Natural killer cell treated with Interleukin-12 subunit alpha and Interleukin-12 subunit beta and Interleukin-15 and Interleukin-18, amount 100 ng/mL, for 72 hours (primary cell): Measurements from ENCODE around the gene AKAP1. TPM values are rescaled to one million over a fixed set of nuclear protein-coding genes. Genes with fewer than 3 reads are reported as not detected.

Experiments used
- ATAC-seq, 2 donors: fragments of 150-1000 bp; cut with Tn5 transposase in 1 of 2; sonication (Bioruptor Pico), chemical (Tn5 transposase) in 1 of 2; 2 replicates each; pipeline ENCODE4 v1.10.0; 2021
- DNase-seq: peaks from one replicate; pipeline ENCODE4 v3.0.0; 2022; ENCODE audit warnings: low spot score
- H3K27ac Mint-ChIP-seq, 2 donors: 1 replicate in 1 of 2; 2 replicates in 1 of 2; pipeline ENCODE4 v1.8.0; 2022; ENCODE audit warnings: mixed read lengths in 2 of 2, mild to moderate bottlenecking in 1 of 2, moderate library complexity in 1 of 2
- H3K27me3 Mint-ChIP-seq, 2 donors: 1 replicate in 1 of 2; 2 replicates in 1 of 2; pipeline ENCODE4 v1.8.0; 2022; ENCODE audit warnings: mixed read lengths in 2 of 2
- H3K36me3 Mint-ChIP-seq: one replicate; pipeline ENCODE4 v1.8.0; 2022; ENCODE audit warnings: mixed read lengths
- H3K4me1 Mint-ChIP-seq, 2 donors: 1 replicate in 1 of 2; 2 replicates in 1 of 2; pipeline ENCODE4 v1.8.0; 2022; ENCODE audit warnings: low read depth in 2 of 2, mixed read lengths in 2 of 2, mild to moderate bottlenecking in 1 of 2
- H3K4me3 Mint-ChIP-seq: one replicate; pipeline ENCODE4 v1.8.0; 2022; ENCODE audit warnings: mixed read lengths
- H3K9me3 Mint-ChIP-seq: 2 replicates; pipeline ENCODE4 v1.8.0; 2022; ENCODE audit warnings: mixed read lengths
- total RNA-seq, 2 donors: library from RNA; stranded (reverse); gene quantifications; one replicate each; pipeline ENCODE4 v1.2.3, GENCODE V29; 2022

The AKAP1 gene
- total RNA-seq, 2 donors from 2014 or later = 25.3 to 69.9 TPM

DNA sequence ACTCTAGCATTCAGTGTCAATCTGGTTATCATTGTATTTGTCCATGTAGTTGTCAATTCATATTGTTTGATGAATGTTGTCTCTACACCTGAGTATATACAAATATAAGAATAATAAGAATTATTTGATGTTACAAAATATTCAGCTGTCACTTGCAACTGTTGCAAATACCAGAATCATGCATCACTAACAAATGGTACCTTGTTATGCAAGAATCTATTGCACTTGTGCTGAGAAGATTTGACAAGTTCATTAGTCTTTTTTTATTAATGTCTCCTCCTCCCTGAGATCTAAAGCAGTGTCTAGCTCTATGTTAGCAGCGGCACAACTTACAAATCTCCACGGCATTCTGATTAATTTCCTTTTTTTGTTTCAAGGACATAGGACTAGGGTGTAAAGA lies 22.2 kb upstream of the AKAP1 start:
- peaks cover 5 to 10% of the 10 kb centered on the region in 2 donors for H3K27me3 Mint-ChIP-seq
- ATAC-seq (no peak), DNase-seq (no peak)
- H3K4me1 Mint-ChIP-seq = no peaks in the 10 kb centered on the region
- H3K36me3 Mint-ChIP-seq = no peaks in the 10 kb centered on the region
- no peaks in the 10 kb centered on the region for H3K9me3 Mint-ChIP-seq
- no peak overlapping the region for H3K27ac Mint-ChIP-seq
- H3K4me3 Mint-ChIP-seq = no peak overlapping the region

DNA sequence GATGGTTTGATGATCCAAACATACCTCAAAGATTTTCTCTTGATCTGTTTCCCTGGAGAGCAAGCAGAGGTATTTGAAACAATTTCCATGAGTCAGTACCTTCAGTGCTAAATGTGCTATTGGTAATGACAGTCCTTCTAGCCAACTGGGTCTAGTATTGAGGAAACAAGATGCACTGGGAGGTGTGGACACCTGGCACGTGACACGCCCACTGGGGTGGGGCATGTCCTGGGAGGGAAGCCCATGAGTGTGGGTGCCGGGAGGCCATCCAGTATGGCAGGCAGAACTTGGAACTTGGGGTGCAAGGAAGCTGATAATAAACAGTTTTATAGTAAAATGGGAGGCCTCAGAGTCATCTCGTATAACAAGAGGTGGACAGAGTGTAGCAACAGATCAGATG lies 17.9 kb upstream of the AKAP1 start:
- ATAC-seq = no peak
- Mint-ChIP-seq H3K4me1 (no peaks in the 10 kb centered on the region), H3K4me3 (no peak overlapping the region), H3K27ac (no peak overlapping the region), H3K27me3 (peaks cover 5 to 12% of the 10 kb centered on the region in 2 donors), H3K36me3 (no peaks in the 10 kb centered on the region), H3K9me3 (no peaks in the 10 kb centered on the region)
- no peak for DNase-seq

DNA sequence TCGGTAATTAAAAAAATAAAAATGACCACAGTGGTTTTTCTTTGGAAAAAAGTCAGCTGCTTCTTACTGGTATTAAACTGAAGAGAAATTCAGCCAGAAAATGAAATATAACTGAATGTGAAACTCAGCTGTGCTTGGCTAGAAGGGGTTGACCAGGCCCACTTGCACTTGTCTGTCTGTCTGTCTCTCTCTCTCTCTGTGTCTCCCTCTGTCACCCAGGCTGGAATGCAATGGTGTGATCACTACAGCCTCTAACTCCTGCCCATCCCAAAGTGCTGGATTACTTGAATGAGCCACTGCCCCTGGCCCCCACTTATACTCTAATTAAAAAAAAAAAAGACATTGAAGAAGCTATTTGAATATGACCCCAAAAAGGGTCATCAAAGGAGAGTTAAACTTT lies 17.3 kb upstream of the AKAP1 start:
- no peaks in the 10 kb centered on the region for H3K9me3 Mint-ChIP-seq
- no peaks in the 10 kb centered on the region for H3K36me3 Mint-ChIP-seq
- H3K27ac Mint-ChIP-seq = no peak overlapping the region
- H3K4me3 Mint-ChIP-seq = no peak overlapping the region
- H3K27me3 Mint-ChIP-seq = peaks cover 5 to 12% of the 10 kb centered on the region in 2 donors
- H3K4me1 Mint-ChIP-seq = no peaks in the 10 kb centered on the region
- ATAC-seq = no peak
- DNase-seq = no peak

DNA sequence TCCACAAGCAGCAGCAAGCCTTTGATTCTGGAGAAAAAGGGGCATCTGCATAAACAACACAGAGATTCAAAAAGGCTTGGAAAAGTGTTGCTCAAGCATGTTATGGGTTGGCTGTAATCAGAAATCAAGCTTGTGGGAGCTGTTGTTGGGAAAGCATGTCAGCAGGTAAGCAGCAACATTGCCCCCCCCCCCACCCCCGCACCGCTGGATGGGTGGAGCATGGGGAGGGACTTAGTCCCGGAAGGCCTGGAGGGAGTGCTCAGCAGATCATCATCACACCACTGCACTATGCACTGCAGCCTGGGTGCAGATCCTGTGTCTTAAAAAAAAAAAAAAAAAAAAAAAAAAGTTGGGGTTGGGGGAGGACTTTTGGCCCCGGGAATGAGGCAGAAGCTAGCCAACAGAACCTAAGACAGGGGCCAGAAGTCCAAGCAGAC lies 16.8 kb upstream of the AKAP1 start:
- peaks cover 5 to 9% of the 10 kb centered on the region in 2 donors for H3K27me3 Mint-ChIP-seq
- no peak overlapping the region for H3K4me3 Mint-ChIP-seq
- DNase-seq (no peak), ATAC-seq (no peak)
- H3K9me3 Mint-ChIP-seq = no peaks in the 10 kb centered on the region
- H3K27ac Mint-ChIP-seq = no peak overlapping the region
- H3K4me1 Mint-ChIP-seq = no peaks in the 10 kb centered on the region
- no peaks in the 10 kb centered on the region for H3K36me3 Mint-ChIP-seq

DNA sequence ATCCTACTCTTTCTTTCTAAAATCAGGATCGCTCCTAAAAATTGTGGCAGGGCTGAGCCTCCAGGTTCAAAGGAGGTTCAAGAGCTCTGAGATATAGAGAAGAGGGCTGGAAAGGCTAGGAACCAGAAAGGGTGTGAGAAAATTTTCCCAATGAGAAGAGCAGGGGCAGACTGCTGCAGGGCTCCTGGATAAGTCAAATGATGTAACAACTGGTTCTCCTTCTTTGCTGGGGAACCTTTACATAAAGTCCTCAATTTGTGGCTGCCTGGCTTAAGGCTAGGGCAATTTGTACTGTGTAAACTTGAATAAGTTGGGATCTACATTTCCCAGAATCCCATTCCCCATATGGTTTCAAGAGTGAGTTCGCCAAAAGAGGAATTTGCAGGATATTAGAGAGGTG lies 16.3 kb upstream of the AKAP1 start:
- Mint-ChIP-seq H3K9me3 (no peaks in the 10 kb centered on the region), H3K27ac (no peak overlapping the region), H3K36me3 (no peaks in the 10 kb centered on the region), H3K4me1 (no peaks in the 10 kb centered on the region), H3K27me3 (peaks cover 5% of the 10 kb centered on the region in 2 donors), H3K4me3 (no peak overlapping the region)
- DNase-seq (no peak), ATAC-seq (no peak)

DNA sequence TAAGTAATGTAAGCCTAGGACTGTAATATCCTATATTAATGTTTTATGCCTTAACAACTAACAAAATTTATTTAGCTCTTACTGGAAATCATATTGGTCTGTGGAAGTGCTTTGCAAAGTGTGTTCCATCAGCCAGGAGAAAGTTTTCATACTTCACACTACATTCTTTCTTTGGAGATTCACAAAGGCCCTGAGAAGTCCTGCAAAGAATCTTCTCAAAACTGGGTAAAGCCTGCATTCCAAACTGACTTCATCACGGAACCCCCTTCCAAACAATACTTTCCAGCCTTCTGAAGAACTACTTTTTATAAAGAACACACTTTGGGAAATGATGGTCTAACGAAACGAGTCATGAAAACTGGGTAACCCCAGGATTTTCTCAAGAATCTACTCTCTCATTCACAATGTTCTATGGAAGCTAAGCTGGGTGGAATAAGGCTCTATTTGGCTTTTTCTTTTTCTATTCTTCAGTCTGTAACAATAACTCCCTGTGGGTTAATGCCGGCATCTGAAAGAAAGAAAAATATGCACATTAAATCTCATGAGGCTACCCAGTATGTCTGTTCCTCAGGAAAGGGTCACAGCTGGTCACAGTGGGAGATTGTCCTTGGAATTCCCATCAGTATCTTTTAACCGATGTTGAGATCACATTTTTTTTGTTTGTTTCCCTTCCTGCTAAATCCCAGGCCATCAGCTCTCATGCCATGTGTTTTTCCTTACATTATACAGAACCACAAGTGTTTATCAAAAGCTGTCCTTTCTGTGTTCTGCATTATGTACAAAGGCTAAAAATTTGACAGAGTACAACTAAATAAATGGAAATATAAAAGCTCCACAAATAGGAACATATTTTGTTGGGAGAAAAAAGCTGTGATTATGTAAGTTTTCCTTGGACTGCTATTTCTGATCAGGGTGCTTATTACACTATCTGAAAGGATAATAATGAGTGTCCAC lies 12.8 kb upstream of the AKAP1 start:
- H3K27me3 Mint-ChIP-seq = peaks cover 8 to 11% of the 10 kb centered on the region in 2 donors
- no peak overlapping the region for H3K27ac Mint-ChIP-seq
- DNase-seq (no peak), ATAC-seq (no peak)
- no peaks in the 10 kb centered on the region for H3K9me3 Mint-ChIP-seq
- no peaks in the 10 kb centered on the region for H3K4me1 Mint-ChIP-seq
- H3K36me3 Mint-ChIP-seq = no peaks in the 10 kb centered on the region
- no peak overlapping the region for H3K4me3 Mint-ChIP-seq

DNA sequence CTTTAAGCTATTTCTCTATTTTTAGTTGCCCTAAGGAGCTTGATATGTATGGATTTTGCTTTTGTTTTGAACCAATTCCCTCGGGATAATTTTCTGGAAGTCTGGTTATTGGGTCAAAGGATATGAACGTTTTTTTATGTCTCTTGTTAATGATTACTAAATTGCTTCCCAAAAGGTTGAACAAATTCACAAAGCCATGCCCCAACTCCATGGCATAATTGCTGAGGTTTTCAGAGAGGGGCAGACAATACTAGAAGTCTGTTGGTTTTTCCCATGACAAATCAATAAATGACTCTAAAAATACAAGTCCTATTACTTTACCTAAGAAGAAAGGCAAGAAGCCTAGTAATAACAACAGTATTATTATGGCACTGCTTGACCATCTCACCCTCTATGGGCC lies 11.4 kb upstream of the AKAP1 start:
- Mint-ChIP-seq H3K4me3 (no peak overlapping the region), H3K27ac (no peak overlapping the region)

DNA sequence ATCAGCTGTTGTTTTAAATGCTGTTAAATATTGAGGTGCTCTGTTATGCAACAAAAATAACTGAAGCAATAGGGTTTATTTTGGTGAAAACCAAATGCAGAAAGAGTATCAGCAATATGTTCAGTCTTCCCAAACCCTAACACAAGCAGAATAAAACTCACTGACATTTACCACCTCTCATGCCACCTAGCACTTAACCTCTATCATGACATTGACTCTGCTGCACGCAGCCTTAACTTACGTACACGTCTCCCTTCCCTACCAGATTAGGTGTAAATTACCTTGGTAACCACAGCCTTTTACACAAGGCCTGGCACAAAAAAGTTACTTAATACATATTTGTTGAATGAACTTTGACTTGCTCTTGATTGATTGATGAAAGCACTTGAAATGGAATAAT lies 9.9 kb upstream of the AKAP1 start:
- no peaks in the 10 kb centered on the region for H3K36me3 Mint-ChIP-seq
- H3K4me3 Mint-ChIP-seq = no peak overlapping the region
- no peaks in the 10 kb centered on the region for H3K9me3 Mint-ChIP-seq

More for the DNA sequence above, 11.4 kb upstream of the AKAP1 start:
- DNase-seq = no peak
- Mint-ChIP-seq H3K27me3 (peaks cover 8 to 11% of the 10 kb centered on the region in 2 donors), H3K9me3 (no peaks in the 10 kb centered on the region), H3K4me1 (no peaks in the 10 kb centered on the region), H3K36me3 (no peaks in the 10 kb centered on the region)
- ATAC-seq = no peak

DNA sequence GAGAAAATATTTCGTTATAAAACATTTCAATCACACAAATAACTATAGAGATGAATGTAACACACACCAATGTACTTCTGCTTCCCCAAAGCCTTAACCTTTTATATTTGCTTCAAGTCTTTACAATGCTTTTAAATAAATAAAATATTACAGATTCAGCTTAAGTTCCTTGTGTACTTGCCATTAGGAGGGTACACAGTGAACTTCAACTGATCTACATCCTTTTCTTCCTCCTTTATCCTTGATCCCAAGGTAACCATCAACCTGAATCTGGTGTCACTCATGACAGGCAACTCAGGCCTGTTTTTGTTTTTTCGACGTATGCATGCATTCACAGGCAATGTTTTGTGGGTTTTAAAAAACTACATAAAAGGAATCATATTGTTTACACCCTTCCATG lies 9.3 kb upstream of the AKAP1 start:
- Mint-ChIP-seq H3K27ac (no peak overlapping the region), H3K36me3 (no peaks in the 10 kb centered on the region), H3K4me3 (no peak overlapping the region), H3K9me3 (no peaks in the 10 kb centered on the region), H3K4me1 (no peaks in the 10 kb centered on the region), H3K27me3 (peaks cover 8 to 11% of the 10 kb centered on the region in 2 donors)
- DNase-seq (no peak), ATAC-seq (no peak)

More for the DNA sequence above, 9.9 kb upstream of the AKAP1 start:
- Mint-ChIP-seq H3K4me1 (no peaks in the 10 kb centered on the region), H3K27ac (no peak overlapping the region), H3K27me3 (peaks cover 8 to 11% of the 10 kb centered on the region in 2 donors)
- DNase-seq (no peak), ATAC-seq (no peak)

DNA sequence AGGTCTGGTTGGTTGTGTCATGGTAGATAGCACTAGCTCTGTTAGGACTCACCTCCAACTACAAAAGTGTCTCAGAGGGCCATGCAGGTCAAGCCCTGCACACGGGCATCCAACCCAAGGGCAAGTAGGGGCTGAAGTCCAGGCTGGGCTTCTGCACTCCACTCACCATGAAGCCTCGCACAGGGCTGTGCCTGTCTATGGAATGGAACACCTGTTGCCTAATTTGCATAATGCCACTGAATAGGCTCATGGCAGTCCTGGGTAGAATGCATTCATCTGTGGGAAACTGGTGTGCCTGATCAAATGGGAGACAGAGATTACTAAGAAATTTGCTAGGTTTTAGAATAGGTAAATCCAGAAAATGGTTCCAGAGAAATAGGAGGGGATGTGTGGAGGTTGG lies 8.0 kb upstream of the AKAP1 start:
- Mint-ChIP-seq H3K4me3 (no peak overlapping the region), H3K27me3 (peaks cover 7 to 11% of the 10 kb centered on the region in 2 donors), H3K4me1 (no peaks in the 10 kb centered on the region), H3K36me3 (no peaks in the 10 kb centered on the region), H3K9me3 (no peaks in the 10 kb centered on the region), H3K27ac (no peak overlapping the region)
- DNase-seq (no peak), ATAC-seq (no peak)

DNA sequence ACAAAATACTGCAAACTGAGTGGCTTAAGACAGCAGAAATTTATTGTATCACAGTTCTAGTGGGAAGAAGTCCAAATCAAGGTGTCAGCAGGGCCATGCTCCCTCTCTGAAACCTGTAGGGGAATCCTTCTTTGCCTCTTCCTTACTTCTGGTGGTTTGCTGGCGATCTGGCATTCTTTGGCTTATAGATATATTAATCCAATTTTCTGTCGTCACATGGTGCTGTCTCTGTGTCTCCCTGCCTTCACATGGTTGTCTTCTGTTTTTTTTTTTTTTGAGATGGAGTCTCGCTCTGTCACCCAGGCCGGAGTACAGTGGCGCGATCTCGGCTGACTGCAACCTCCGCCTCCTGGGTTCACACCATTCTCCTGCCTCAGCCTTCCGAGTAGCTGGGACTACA lies 6.8 kb upstream of the AKAP1 start:
- Mint-ChIP-seq H3K4me1 (peaks cover 6 to 7% of the 10 kb centered on the region in 2 donors), H3K27me3 (peaks cover 6 to 11% of the 10 kb centered on the region in 2 donors), H3K9me3 (no peaks in the 10 kb centered on the region), H3K4me3 (no peak overlapping the region), H3K36me3 (no peaks in the 10 kb centered on the region), H3K27ac (no peak overlapping the region)
- ATAC-seq (no peak), DNase-seq (no peak)

DNA sequence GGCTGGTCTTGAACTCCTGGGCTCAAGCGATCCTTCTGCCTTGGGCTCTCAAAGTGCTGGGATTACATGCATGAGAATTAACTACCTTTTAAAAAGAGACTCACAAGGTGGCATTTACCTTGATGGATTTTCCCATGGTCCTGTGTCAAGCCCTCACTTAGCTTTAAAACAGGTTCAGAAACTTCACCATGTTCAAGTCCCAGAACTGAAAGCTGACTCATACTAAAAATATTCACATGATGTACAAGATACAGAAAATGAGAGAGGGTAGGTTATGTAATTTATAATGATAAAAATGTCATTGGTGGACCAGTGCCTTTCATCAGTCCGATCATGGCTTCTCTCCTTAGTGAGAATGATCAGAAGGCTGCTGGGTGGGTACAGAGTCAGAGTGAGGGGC lies 4.3 kb upstream of the AKAP1 start:
- Mint-ChIP-seq H3K27ac (no peak overlapping the region), H3K4me3 (no peak overlapping the region), H3K4me1 (peaks cover 11% of the 10 kb centered on the region in 2 donors), H3K9me3 (no peaks in the 10 kb centered on the region), H3K27me3 (peaks cover 0 to 2% of the 10 kb centered on the region in 2 donors), H3K36me3 (no peaks in the 10 kb centered on the region)
- ATAC-seq = no peak
- DNase-seq = no peak

DNA sequence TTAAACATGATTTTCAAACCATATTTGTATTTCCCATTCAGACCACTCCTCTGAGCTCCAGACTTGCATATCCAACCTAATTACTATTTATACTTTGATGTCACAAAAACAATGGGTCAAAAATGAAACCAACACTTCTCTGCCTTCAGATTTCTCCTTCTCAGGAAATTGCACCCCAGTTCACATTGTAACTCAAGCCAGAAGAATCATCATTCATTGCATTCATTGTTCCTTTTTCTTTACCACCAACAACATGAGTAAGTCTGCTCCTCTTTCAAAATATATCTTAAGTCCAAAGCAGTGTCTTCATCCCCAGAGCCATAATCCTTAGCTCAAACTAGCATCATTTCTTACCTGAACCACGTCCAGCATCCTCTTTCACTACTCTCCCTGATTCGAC lies 2.6 kb upstream of the AKAP1 start:
- Mint-ChIP-seq H3K9me3 (no peaks in the 10 kb centered on the region), H3K27ac (no peak overlapping the region), H3K27me3 (no peaks in the 10 kb centered on the region), H3K4me3 (no peak overlapping the region), H3K36me3 (no peaks in the 10 kb centered on the region), H3K4me1 (peaks cover 16 to 22% of the 10 kb centered on the region in 2 donors)
- no peak for DNase-seq
- ATAC-seq = no peak

DNA sequence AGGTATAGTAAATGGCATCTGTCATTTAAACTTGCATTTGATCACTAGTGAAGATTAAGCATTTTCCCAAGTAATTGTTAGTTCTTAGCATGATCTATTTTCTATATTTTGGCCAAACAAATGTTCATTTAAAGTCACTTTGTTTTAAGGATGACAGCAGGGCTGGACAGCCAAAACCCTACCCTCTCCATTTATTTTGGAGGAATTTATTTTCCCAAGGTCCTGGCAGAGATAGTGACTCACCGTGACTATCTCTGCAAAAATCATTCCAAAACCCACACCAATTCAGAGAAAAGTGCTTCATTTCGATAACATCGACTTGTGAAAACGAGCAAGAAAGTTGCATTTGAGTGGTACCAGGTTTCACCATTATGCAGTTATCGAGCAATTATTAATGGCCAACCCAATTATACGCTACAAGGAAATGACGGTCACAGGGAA lies 665 bp upstream of the AKAP1 start:
- H3K4me1 Mint-ChIP-seq = peaks cover 18 to 31% of the 10 kb centered on the region in 2 donors
- H3K9me3 Mint-ChIP-seq = no peaks in the 10 kb centered on the region
- H3K36me3 Mint-ChIP-seq = no peaks in the 10 kb centered on the region
- H3K27me3 Mint-ChIP-seq = no peaks in the 10 kb centered on the region
- peak overlapping the region; percentile 88 for H3K4me3 Mint-ChIP-seq
- peak overlapping the region; percentile 76 to 84 for H3K27ac Mint-ChIP-seq
- DNase-seq = no peak
- no peak for ATAC-seq
